Uterus (tissue), 4 donors: ENCODE results near the gene LYSMD1. TPM values are rescaled to one million over a fixed set of nuclear protein-coding genes. Genes with fewer than 3 reads are reported as not detected.
A peak's percentile ranks its signal among the peaks of the same experiment; 100 is the strongest.

Source experiments
- DNase-seq, 2 donors: peaks; one replicate each; pipeline ENCODE4 v3.0.0-alpha.2; 2019 to 2020
- H3K27ac ChIP-seq, 2 donors: fragments of 200-600 bp; sonication (generic); 1 replicate in 1 of 2; 2 replicates in 1 of 2; pipeline ENCODE4 v1.5.1; 2016 to 2018
- H3K27me3 ChIP-seq, 2 donors: fragments of 200-600 bp; sonication (generic); one replicate each; pipeline ENCODE4 v1.5.1; 2018 to 2019; ENCODE audit warnings: control low read depth in 1 of 2
- H3K36me3 ChIP-seq, 2 donors: fragments of 200-600 bp; sonication (generic); one replicate each; pipeline ENCODE4 v1.5.1; 2019; ENCODE audit warnings: control low read depth in 1 of 2
- H3K4me1 ChIP-seq, 2 donors: fragments of 200-600 bp; sonication (generic); one replicate each; pipeline ENCODE4 v1.5.1; 2018 to 2019; ENCODE audit warnings: control low read depth in 1 of 2
- H3K4me3 ChIP-seq, 2 donors: fragments of 200-600 bp; sonication (generic); 1 replicate in 1 of 2; 2 replicates in 1 of 2; pipeline ENCODE4 v1.5.1; 2018 to 2019; ENCODE audit warnings: mild to moderate bottlenecking in 1 of 2
- H3K9me3 ChIP-seq, 2 donors: fragments of 200-600 bp; sonication (generic); one replicate each; pipeline ENCODE4 v1.5.1; 2019; ENCODE audit warnings: control low read depth in 1 of 2
- POLR2A ChIP-seq, 2 donors: fragments of 450-650 bp; IDR thresholded peaks; one replicate each; pipeline ENCODE4 v1.6.1; 2016; ENCODE audit warnings: antibody characterized with exemption in 2 of 2, mild to moderate bottlenecking in 1 of 2, moderate library complexity in 1 of 2
- intact Hi-C: fragments of 100-400 bp; cut with DNase I; formaldehyde crosslinking; loops from one replicate; pipeline ENCODE4 v1.15.1; 2023; ENCODE audit warnings: low total_unique reads
- total RNA-seq, 4 donors: library from RNA; depleted of rRNA in 3 of 4; stranded (reverse); fragments of >200 nt in 3 of 4; gene quantifications; one replicate each; pipeline versions ENCODE4 v1.1.0 to v1.2.4, GENCODE V29; 2014 to 2023
- TF ChIP-seq, protein P1 (sequence below), 4 experiments: fragments of 200-600 bp in 2 of 4; fragments of 450-650 bp in 2 of 4; sonication (generic) in 2 of 4; IDR thresholded peaks; one replicate each; pipeline ENCODE4 v1.5.1; 2016 to 2019; ENCODE audit warnings: antibody characterized with exemption in 4 of 4, mild to moderate bottlenecking in 2 of 4, moderate library complexity in 1 of 4
- donor health status: DM: yes; HTN: yes; CAD: no.

LYSMD1 gene
- total RNA-seq, 4 donors from 2014 or later = 6.4 to 32.9 (median 11.1) TPM

DNA sequence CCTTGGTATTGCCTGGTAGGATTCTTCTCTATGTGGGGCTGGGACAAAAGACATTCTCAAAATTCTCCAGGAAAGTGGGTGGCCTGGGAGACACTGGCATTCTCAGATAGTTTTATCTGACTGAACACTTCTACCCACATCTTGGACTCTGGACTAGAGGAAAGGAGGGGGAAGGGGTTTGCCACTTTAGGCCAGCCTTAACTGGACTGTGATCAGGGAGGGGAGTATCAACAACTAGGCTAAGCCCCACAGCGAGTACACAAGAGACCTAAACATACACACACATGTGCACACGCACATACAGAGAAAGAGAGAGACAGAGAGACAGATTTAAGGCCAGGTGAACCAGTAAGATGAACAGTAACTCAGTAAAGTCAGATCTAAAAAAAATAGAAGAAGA, 18.0 kb downstream of the LYSMD1 start:
- Histone ChIP-seq H3K4me1 (peaks cover 5 to 12% of the 10 kb centered on the region in 2 donors), H3K27me3 (no peaks in the 10 kb centered on the region), H3K4me3 (no peak overlapping the region), H3K9me3 (no peaks in the 10 kb centered on the region), H3K36me3 (no peaks in the 10 kb centered on the region), H3K27ac (peak overlapping the region; percentile 89)
- TF ChIP-seq, protein P1, sequence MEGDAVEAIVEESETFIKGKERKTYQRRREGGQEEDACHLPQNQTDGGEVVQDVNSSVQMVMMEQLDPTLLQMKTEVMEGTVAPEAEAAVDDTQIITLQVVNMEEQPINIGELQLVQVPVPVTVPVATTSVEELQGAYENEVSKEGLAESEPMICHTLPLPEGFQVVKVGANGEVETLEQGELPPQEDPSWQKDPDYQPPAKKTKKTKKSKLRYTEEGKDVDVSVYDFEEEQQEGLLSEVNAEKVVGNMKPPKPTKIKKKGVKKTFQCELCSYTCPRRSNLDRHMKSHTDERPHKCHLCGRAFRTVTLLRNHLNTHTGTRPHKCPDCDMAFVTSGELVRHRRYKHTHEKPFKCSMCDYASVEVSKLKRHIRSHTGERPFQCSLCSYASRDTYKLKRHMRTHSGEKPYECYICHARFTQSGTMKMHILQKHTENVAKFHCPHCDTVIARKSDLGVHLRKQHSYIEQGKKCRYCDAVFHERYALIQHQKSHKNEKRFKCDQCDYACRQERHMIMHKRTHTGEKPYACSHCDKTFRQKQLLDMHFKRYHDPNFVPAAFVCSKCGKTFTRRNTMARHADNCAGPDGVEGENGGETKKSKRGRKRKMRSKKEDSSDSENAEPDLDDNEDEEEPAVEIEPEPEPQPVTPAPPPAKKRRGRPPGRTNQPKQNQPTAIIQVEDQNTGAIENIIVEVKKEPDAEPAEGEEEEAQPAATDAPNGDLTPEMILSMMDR (IDR thresholded peaks at IDR 0.05) = no peak
- TF ChIP-seq POLR2A (IDR thresholded peaks at IDR 0.05) = no peak
- DNase-seq = no peak
- intact Hi-C loops = no loop called here

DNA sequence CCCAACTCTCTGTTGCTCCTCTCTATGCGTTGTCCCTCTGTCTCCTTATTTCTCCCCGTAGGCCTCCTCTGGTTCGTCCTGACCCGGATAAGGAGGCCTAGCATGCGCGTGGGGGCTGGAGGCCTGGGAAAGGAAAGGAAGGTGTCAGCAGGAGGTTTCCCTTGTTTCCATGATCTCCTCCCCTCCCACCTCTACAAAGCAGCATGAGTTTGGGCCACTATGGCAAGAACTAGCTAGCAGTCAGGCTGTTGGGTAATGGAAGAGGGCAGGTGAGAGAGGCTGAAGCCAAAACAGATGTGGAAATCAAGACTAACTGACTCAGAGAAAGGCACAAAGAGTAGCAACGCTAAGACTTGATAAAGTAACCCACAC, 18.6 kb downstream of the LYSMD1 start:
- peak; percentile 42 to 54 for DNase-seq
- intact Hi-C loops = no loop called here
- Histone ChIP-seq H3K4me1 (peaks cover 5 to 12% of the 10 kb centered on the region in 2 donors), H3K4me3 (peak overlapping the region; percentile 93 to 98), H3K27ac (peak overlapping the region; percentile 89), H3K9me3 (no peaks in the 10 kb centered on the region), H3K27me3 (no peaks in the 10 kb centered on the region), H3K36me3 (no peaks in the 10 kb centered on the region)
- TF ChIP-seq, protein P1 (IDR thresholded peaks at IDR 0.05) = no peak

DNA sequence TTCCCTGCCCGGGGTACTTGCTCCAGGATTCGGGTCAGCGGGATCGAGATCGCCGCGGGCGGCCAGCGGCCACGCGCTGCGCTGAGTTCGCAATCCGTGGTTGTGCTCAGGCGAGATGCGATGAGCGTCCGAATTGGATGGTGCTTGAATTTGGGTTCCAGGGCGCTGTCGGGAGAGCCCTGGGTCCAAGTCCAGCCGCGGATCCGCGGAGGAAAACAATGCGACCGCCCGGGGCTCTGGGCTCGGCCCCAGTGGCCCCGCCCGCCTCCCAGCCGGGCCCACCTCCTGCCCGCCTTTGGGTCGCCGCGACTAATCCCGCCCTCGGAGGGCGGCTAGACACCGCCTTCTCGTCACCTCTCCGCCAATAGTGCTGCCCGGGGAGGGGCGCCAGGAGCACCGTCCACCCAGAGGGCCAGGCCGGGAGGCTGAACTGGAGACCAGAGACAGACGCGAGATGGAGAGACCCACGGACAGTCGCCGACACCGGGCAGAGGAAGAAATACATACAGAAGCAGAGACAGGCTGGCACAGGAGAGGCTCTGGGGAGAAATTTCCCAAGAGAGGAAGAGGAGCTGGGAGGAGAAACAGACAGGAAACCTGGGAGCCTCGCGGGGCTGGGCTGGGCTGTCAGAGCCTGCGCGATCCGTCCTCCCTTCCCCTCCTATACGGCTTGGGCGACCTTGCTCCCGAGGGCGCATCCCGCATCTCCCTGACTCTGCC, 19.1 kb downstream of the LYSMD1 start, which contains the start of gene SEMA6C:
Gene SEMA6C, minus strand, starts transcription at position 220 of the 720 bp plus-strand sequence. CDS start 4,010 bp downstream, outside the sequence.
- no peaks in the 10 kb centered on the region for H3K9me3 ChIP-seq
- intact Hi-C loops = no loop called here
- H3K4me3 ChIP-seq = peak within 1 kb of the TSS; percentile 93 to 98
- peak; percentile 95 to 96 for DNase-seq
- TF ChIP-seq, protein P1 (IDR thresholded peaks at IDR 0.05) = no peak
- peak; percentile 89 to 94 for TF ChIP-seq POLR2A (IDR thresholded peaks at IDR 0.05)
- peak within 1 kb of the TSS; percentile 89 for H3K27ac ChIP-seq
- H3K27me3 ChIP-seq = no peaks in the 10 kb centered on the region
- peaks cover 5 to 12% of the 10 kb centered on the region in 2 donors for H3K4me1 ChIP-seq
- no peaks in the 10 kb centered on the region for H3K36me3 ChIP-seq

DNA sequence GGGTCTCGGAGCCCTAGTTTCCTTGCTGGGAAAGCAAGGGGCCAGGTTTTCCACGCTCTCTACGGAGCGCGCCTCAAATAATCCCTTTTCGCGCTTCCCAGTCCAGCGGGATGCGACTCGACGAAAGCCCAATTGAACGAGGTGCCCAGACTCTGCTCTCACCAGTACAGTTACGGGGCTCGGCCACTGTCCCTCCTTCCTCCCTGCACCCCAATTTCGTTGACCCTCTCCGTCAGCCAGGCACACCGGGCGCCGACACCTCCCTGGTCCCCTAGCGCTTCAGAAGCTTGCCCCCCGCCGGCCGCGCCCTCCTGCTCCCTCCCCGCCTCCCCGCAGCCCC, 19.7 kb downstream of the LYSMD1 start:
- TF ChIP-seq, protein P1 (IDR thresholded peaks at IDR 0.05) = no peak
- no peak for TF ChIP-seq POLR2A (IDR thresholded peaks at IDR 0.05)
- Histone ChIP-seq H3K27ac (peak overlapping the region; percentile 89), H3K27me3 (no peaks in the 10 kb centered on the region), H3K4me3 (peak overlapping the region; percentile 93 to 98), H3K4me1 (peaks cover 5 to 12% of the 10 kb centered on the region in 2 donors), H3K36me3 (no peaks in the 10 kb centered on the region), H3K9me3 (no peaks in the 10 kb centered on the region)
- DNase-seq = no peak
- intact Hi-C loops = no loop called here

DNA sequence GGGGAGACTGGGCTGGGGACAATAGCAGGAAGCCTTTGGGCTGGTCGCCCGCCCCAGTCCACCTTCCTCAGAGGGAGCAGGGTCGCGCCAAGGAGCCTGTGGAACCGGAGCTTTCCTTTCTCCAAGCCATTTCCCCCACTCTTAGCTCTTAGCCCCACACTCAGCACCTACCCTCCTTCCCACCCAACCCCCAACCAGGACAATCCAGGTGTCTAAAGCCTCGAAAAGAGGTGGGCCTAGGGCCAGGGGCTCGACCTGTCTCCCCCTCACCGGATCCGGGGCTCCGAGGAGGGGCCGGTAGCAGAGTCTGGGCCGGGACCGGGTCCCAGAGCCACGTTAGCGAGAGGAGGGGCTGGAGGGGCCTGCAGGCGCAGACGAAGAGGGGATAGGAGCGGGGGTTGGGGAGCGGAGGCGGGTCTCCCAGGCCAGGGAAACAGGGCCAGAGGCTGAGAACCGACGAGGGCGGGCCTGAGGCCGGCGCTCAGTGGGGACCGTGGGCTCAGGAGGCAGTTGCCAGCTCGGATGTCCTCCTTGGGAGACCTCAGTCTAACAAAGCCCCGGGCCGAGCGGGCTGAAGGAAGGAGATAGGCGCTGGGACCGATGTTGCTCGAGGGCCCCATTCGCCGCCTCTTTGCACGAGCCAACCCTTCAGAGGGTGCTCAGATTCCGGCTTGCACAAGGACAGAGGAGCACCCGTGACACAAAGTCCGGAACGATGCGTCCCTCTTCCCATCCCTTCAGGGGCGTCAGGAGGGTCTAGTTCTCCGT, 20.2 kb downstream of the LYSMD1 start:
- Histone ChIP-seq H3K27ac (peak overlapping the region; percentile 89), H3K36me3 (no peaks in the 10 kb centered on the region), H3K4me3 (peak overlapping the region; percentile 93 to 98), H3K9me3 (no peaks in the 10 kb centered on the region), H3K4me1 (peaks cover 5 to 12% of the 10 kb centered on the region in 2 donors), H3K27me3 (no peaks in the 10 kb centered on the region)
- no peak for TF ChIP-seq POLR2A (IDR thresholded peaks at IDR 0.05)
- TF ChIP-seq, protein P1 (IDR thresholded peaks at IDR 0.05) = no peak
- no peak for DNase-seq
- intact Hi-C loops = no loop called here
